CD4-positive, alpha-beta T cell (primary cell): ENCODE results near the gene GPR158. TPM values are rescaled to one million over a fixed set of nuclear protein-coding genes. Genes with fewer than 3 reads are reported as not detected.
"Not testable (repeated sequence)": the region's sequence is repeated elsewhere in the genome, so short reads cannot be mapped to it uniquely, and the experiment has no call there.

Experiments
- ATAC-seq: fragments of 200-7000 bp; cut with Tn5 transposase; one replicate; pipeline ENCODE4 v1.10.0; 2022; ENCODE audit warnings: mild to moderate bottlenecking; ENCODE audit not compliant: poor library complexity
- CTCF ChIA-PET: fragments of 350-600 bp; sonication (Branson Sonifier 250); formaldehyde crosslinking; loops from one replicate; lab custom pipeline; 2021; ENCODE audit warnings: antibody characterized with exemption, inconsistent platforms; lab: Charles Lee
- POLR2A ChIA-PET: fragments of 350-600 bp; sonication (Branson Sonifier 250); formaldehyde crosslinking; loops from one replicate; lab custom pipeline; 2021; ENCODE audit warnings: antibody characterized with exemption, inconsistent platforms; lab: Charles Lee
- DNase-seq, 14 experiments: peaks; one replicate each; pipeline ENCODE4 v3.0.0-alpha.2; 2013 to 2020; ENCODE audit warnings: mixed read lengths in 2 of 14
- H3K27ac ChIP-seq, 2 donors: one replicate each; pipeline versions ENCODE4 v1.5.1 to v1.7.0; 2013; ENCODE audit warnings: low read length in 2 of 2, low read depth in 1 of 2, mild to moderate bottlenecking in 1 of 2
- H3K27me3 ChIP-seq, 2 experiments: 1 replicate in 1 of 2; 2 replicates in 1 of 2; pipeline versions ENCODE4 v1.6.1 to v1.7.0; 2013; ENCODE audit warnings: low read length in 2 of 2, control low read depth in 1 of 2, mild to moderate bottlenecking in 1 of 2, moderate library complexity in 1 of 2; ENCODE audit not compliant: insufficient read depth in 2 of 2, control insufficient read depth in 1 of 2
- H3K36me3 ChIP-seq: one replicate; pipeline ENCODE4 v1.6.1; 2013; ENCODE audit warnings: low read length, control low read depth; ENCODE audit not compliant: insufficient read depth
- H3K4me1 ChIP-seq: one replicate; pipeline ENCODE4 v1.6.1; 2013; ENCODE audit warnings: low read length, control low read depth; ENCODE audit not compliant: insufficient read depth
- H3K4me3 ChIP-seq: one replicate; pipeline ENCODE4 v1.5.1; 2013; ENCODE audit warnings: mild to moderate bottlenecking, low read length, moderate library complexity
- H3K9me3 ChIP-seq, 2 experiments: 1 replicate in 1 of 2; 2 replicates in 1 of 2; pipeline versions ENCODE4 v1.6.1 to v1.7.0; 2013; ENCODE audit warnings: low read length in 2 of 2, mild to moderate bottlenecking in 2 of 2, control low read depth in 1 of 2, moderate library complexity in 1 of 2; ENCODE audit not compliant: control insufficient read depth in 1 of 2, insufficient read depth in 1 of 2
- H3K27ac Mint-ChIP-seq: one replicate; pipeline ENCODE4 v1.8.0; 2020; ENCODE audit warnings: mixed read lengths
- H3K27me3 Mint-ChIP-seq: one replicate; pipeline ENCODE4 v1.8.0; 2021; ENCODE audit warnings: mixed read lengths
- H3K36me3 Mint-ChIP-seq: one replicate; pipeline ENCODE4 v1.8.0; 2021; ENCODE audit warnings: low read depth, mixed read lengths
- H3K4me1 Mint-ChIP-seq: one replicate; pipeline ENCODE4 v1.8.0; 2021; ENCODE audit warnings: low read depth, mixed read lengths
- H3K4me3 Mint-ChIP-seq: one replicate; pipeline ENCODE4 v1.8.0; 2020; ENCODE audit warnings: mild to moderate bottlenecking, mixed read lengths
- H3K9me3 Mint-ChIP-seq: one replicate; pipeline ENCODE4 v1.8.0; 2020; ENCODE audit warnings: mixed read lengths
- CTCF ChIP-seq: fragments of 200-600 bp; IDR thresholded peaks from one replicate; pipeline ENCODE4 v1.8.0; 2022; ENCODE audit warnings: antibody characterized with exemption, mild to moderate bottlenecking
- intact Hi-C, 2 experiments: fragments of 100-400 bp; cut with DNase I in 1 of 2; cut with micrococcal nuclease in 1 of 2; formaldehyde crosslinking; loops; one replicate each; pipeline versions ENCODE4 v1.15.1 to v1.9.0; 2023 to 2025; cut with DNase I, micrococcal nuclease
- total RNA-seq, 174 experiments: library from RNA in 2 of 174; stranded (reverse) in 2 of 174; gene quantifications; one replicate each; pipeline ENCODE4 v1.2.3 and lab custom pipeline; 2021 to 2026

Gene GPR158
- total RNA-seq, 2 experiments from 2014 or later = not detected

GRCh38 chr10:25382029-25382810, 207.4 kb downstream of the GPR158 start:
- Mint-ChIP-seq H3K36me3 (no peaks in the 10 kb centered on the region), H3K4me3 (no peak overlapping the region), H3K9me3 (peaks cover 7% of the 10 kb centered on the region), H3K27ac (no peak overlapping the region), H3K4me1 (no peaks in the 10 kb centered on the region), H3K27me3 (no peaks in the 10 kb centered on the region)
- intact Hi-C loops = no loop called here
- Histone ChIP-seq H3K4me3 (no peak overlapping the region), H3K27me3 (no peaks in the 10 kb centered on the region), H3K4me1 (no peaks in the 10 kb centered on the region), H3K36me3 (no peaks in the 10 kb centered on the region), H3K9me3 (peaks cover 0 to 3% of the 10 kb centered on the region in 2 experiments), H3K27ac (no peak overlapping the region)
- CTCF ChIA-PET = no interaction called here
- DNase-seq (no peak), ATAC-seq (no peak)
- TF ChIP-seq CTCF = no peak
- POLR2A ChIA-PET = no interaction called here

GRCh38 chr10:25382901-25383300, 208.1 kb downstream of the GPR158 start:
- H3K4me3 ChIP-seq, H3K27me3 ChIP-seq, H3K4me1 Mint-ChIP-seq, H3K4me3 Mint-ChIP-seq, H3K36me3 Mint-ChIP-seq, H3K9me3 Mint-ChIP-seq, H3K4me1 ChIP-seq, H3K27me3 Mint-ChIP-seq, H3K36me3 ChIP-seq, CTCF ChIA-PET, H3K9me3 ChIP-seq, POLR2A ChIA-PET, DNase-seq, ATAC-seq, H3K27ac ChIP-seq, H3K27ac Mint-ChIP-seq, intact Hi-C loops: not testable (repeated sequence)

GRCh38 chr10:25383686-25384085, 208.9 kb downstream of the GPR158 start:
- Mint-ChIP-seq H3K27ac (no peak overlapping the region), H3K4me1 (no peaks in the 10 kb centered on the region), H3K36me3 (no peaks in the 10 kb centered on the region), H3K27me3 (no peaks in the 10 kb centered on the region), H3K4me3 (no peak overlapping the region), H3K9me3 (peaks cover 7% of the 10 kb centered on the region)
- TF ChIP-seq CTCF = no peak
- Histone ChIP-seq H3K4me1 (no peaks in the 10 kb centered on the region), H3K27ac (no peak overlapping the region), H3K4me3 (no peak overlapping the region), H3K9me3 (peaks cover 3 to 9% of the 10 kb centered on the region in 2 experiments), H3K27me3 (no peaks in the 10 kb centered on the region), H3K36me3 (no peaks in the 10 kb centered on the region)
- ATAC-seq (no peak), DNase-seq (no peak)
- intact Hi-C loops = no loop called here
- ChIA-PET CTCF (no interaction called here), POLR2A (no interaction called here)

GRCh38 chr10:25384618-25385017, 209.8 kb downstream of the GPR158 start:
- ATAC-seq (no peak), DNase-seq (no peak)
- ChIA-PET CTCF (no interaction called here), POLR2A (no interaction called here)
- no peaks in the 10 kb centered on the region for H3K27me3 Mint-ChIP-seq
- Histone ChIP-seq H3K27me3 (no peaks in the 10 kb centered on the region), H3K36me3 (no peaks in the 10 kb centered on the region), H3K4me3 (no peak overlapping the region), H3K4me1 (no peaks in the 10 kb centered on the region), H3K9me3 (peaks cover 3 to 17% of the 10 kb centered on the region in 2 experiments), H3K27ac (no peak overlapping the region)
- H3K36me3 Mint-ChIP-seq = no peaks in the 10 kb centered on the region
- TF ChIP-seq CTCF = no peak
- no peak overlapping the region for H3K4me3 Mint-ChIP-seq
- no peaks in the 10 kb centered on the region for H3K4me1 Mint-ChIP-seq
- H3K9me3 Mint-ChIP-seq = peaks cover 7% of the 10 kb centered on the region
- no peak overlapping the region for H3K27ac Mint-ChIP-seq
- intact Hi-C loops = no loop called here
